Measurements from ENCODE around the gene PRRG1. TPM values are rescaled to one million over a fixed set of nuclear protein-coding genes. Genes with fewer than 3 reads are reported as not detected.

PRRG1 gene
- total and polyA plus RNA-seq, 2 of the 13 experiments (the other 11 are each of a cell fraction or from before 2014, with no cell fraction given): 5.0 to 11.0 TPM

GRCh38 chrX:37407736-37408135, 58.6 kb downstream of the PRRG1 start:
- ChIA-PET POLR2A (no interaction called here), CTCF (ENCODE audit: low intra/inter-chr PET ratio, low total read pairs) (no interaction called here)
- no peaks in the 10 kb centered on the region for H3K79me2 ChIP-seq (ENCODE audit: insufficient read depth, low read length)
- H3K9ac ChIP-seq (ENCODE audit: insufficient read depth, low read depth, low read length): no peak overlapping the region
- no peaks in the 10 kb centered on the region for H3K4me1 ChIP-seq (ENCODE audit: insufficient read depth, low read length)
- H3K36me3 ChIP-seq (replicated peaks in 1 of 2; ENCODE audit: control insufficient read depth in 1 of 2, insufficient read depth in 2 of 2, low read length in 2 of 2): no peaks in the 10 kb centered on the region
- intact Hi-C loops (cut with micrococcal nuclease; ENCODE audit: unreplicated experiment): no loop called here
- in situ Hi-C loops (cut with HindIII; ENCODE audit: extremely low pct_ligation_motif_present, low pct_unique_long_range_greater_than_20kb): no loop called here
- H3K27ac ChIP-seq (ENCODE audit: extremely low read length, insufficient read depth, low read length): no peak overlapping the region
- H2AFZ ChIP-seq (ENCODE audit: low read length): no peak overlapping the region
- FAIRE-seq (no peak), ATAC-seq (no peak), DNase-seq (ENCODE audit: low spot score) (no peak)
- no TSS peak for BruUV-seq (replicated peaks)
- H3K4me3 ChIP-seq (replicated peaks in 1 of 3; ENCODE audit: insufficient read depth in 1 of 3, low read depth in 2 of 3, low read length in 3 of 3): no peak overlapping the region
- no peak overlapping the region for H3K4me2 ChIP-seq (ENCODE audit: low read depth, low read length)
- H3K9me3 ChIP-seq (ENCODE audit: low read length): no peaks in the 10 kb centered on the region
- peak; percentile 60 to 86 for TF ChIP-seq MAFK (conservative IDR thresholded peaks at IDR 0.05 in 1 of 2, IDR thresholded peaks at IDR 0.05 in 1 of 2; ENCODE audit: low read length in 2 of 2)
- TF ChIP-seq MAFF (IDR thresholded peaks at IDR 0.05; ENCODE audit: low read depth, low read length): peak; percentile 77
- TF ChIP-seq HDAC2 (CRISPR knock-in tag; IDR thresholded peaks at IDR 0.05): no peak
- no peaks in the 10 kb centered on the region for H3K27me3 ChIP-seq (ENCODE audit: control insufficient read depth in 1 of 2, insufficient read depth in 2 of 2, low read length in 2 of 2)
- H4K20me1 ChIP-seq (ENCODE audit: insufficient read depth, low read length): no peaks in the 10 kb centered on the region
- WGBS (ENCODE audit: low lambda C conversion rate): 100% methylated on average over 4 of the region's 4 CpGs

GRCh38 chrX:37409278-37409677, 60.1 kb downstream of the PRRG1 start:
- in situ Hi-C loops (cut with HindIII; ENCODE audit: extremely low pct_ligation_motif_present, low pct_unique_long_range_greater_than_20kb): no loop called here
- Histone ChIP-seq H2AFZ (ENCODE audit: low read length) (no peak overlapping the region), H3K27ac (ENCODE audit: extremely low read length, insufficient read depth, low read length) (no peak overlapping the region), H3K4me2 (ENCODE audit: low read depth, low read length) (no peak overlapping the region), H3K9ac (ENCODE audit: insufficient read depth, low read depth, low read length) (no peak overlapping the region), H3K4me1 (ENCODE audit: insufficient read depth, low read length) (no peaks in the 10 kb centered on the region), H3K36me3 (replicated peaks in 1 of 2; ENCODE audit: control insufficient read depth in 1 of 2, insufficient read depth in 2 of 2, low read length in 2 of 2) (no peaks in the 10 kb centered on the region), H4K20me1 (ENCODE audit: insufficient read depth, low read length) (no peaks in the 10 kb centered on the region), H3K9me3 (ENCODE audit: low read length) (no peaks in the 10 kb centered on the region), H3K4me3 (replicated peaks in 1 of 3; ENCODE audit: insufficient read depth in 1 of 3, low read depth in 2 of 3, low read length in 3 of 3) (no peak overlapping the region), H3K27me3 (ENCODE audit: control insufficient read depth in 1 of 2, insufficient read depth in 2 of 2, low read length in 2 of 2) (no peaks in the 10 kb centered on the region), H3K79me2 (ENCODE audit: insufficient read depth, low read length) (no peaks in the 10 kb centered on the region)
- WGBS (ENCODE audit: low lambda C conversion rate): 68% methylated on average over 2 of the region's 2 CpGs
- TF ChIP-seq, protein P1, sequence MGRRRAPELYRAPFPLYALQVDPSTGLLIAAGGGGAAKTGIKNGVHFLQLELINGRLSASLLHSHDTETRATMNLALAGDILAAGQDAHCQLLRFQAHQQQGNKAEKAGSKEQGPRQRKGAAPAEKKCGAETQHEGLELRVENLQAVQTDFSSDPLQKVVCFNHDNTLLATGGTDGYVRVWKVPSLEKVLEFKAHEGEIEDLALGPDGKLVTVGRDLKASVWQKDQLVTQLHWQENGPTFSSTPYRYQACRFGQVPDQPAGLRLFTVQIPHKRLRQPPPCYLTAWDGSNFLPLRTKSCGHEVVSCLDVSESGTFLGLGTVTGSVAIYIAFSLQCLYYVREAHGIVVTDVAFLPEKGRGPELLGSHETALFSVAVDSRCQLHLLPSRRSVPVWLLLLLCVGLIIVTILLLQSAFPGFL (CRISPR knock-in tag; IDR thresholded peaks at IDR 0.05): no peak
- TF ChIP-seq, protein P2, sequence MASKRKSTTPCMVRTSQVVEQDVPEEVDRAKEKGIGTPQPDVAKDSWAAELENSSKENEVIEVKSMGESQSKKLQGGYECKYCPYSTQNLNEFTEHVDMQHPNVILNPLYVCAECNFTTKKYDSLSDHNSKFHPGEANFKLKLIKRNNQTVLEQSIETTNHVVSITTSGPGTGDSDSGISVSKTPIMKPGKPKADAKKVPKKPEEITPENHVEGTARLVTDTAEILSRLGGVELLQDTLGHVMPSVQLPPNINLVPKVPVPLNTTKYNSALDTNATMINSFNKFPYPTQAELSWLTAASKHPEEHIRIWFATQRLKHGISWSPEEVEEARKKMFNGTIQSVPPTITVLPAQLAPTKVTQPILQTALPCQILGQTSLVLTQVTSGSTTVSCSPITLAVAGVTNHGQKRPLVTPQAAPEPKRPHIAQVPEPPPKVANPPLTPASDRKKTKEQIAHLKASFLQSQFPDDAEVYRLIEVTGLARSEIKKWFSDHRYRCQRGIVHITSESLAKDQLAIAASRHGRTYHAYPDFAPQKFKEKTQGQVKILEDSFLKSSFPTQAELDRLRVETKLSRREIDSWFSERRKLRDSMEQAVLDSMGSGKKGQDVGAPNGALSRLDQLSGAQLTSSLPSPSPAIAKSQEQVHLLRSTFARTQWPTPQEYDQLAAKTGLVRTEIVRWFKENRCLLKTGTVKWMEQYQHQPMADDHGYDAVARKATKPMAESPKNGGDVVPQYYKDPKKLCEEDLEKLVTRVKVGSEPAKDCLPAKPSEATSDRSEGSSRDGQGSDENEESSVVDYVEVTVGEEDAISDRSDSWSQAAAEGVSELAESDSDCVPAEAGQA (IDR thresholded peaks at IDR 0.05; ENCODE audit: low read depth): no peak
- TF ChIP-seq, protein P2 (CRISPR knock-in tag; IDR thresholded peaks at IDR 0.05; ENCODE audit: borderline replicate concordance): no peak
- TF ChIP-seq ZNF761 (CRISPR knock-in tag; conservative IDR thresholded peaks at IDR 0.05) (no peak), SMARCE1 (IDR thresholded peaks at IDR 0.05; ENCODE audit: borderline replicate concordance) (no peak), TCF12 (IDR thresholded peaks at IDR 0.05) (no peak), TCF12 (CRISPR knock-in tag; IDR thresholded peaks at IDR 0.05) (no peak), ZNF816 (CRISPR knock-in tag; IDR thresholded peaks at IDR 0.05; ENCODE audit: borderline replicate concordance) (no peak)
- BruUV-seq (replicated peaks): no TSS peak
- POLR2A ChIA-PET: no interaction called here
- peak; percentile 54 for DNase-seq (ENCODE audit: low spot score)
- CTCF ChIA-PET (ENCODE audit: low intra/inter-chr PET ratio, low total read pairs): no interaction called here
- intact Hi-C loops (cut with micrococcal nuclease; ENCODE audit: unreplicated experiment): no loop called here
- FAIRE-seq: peak; percentile 63
- ATAC-seq: no peak; the same call in 2 of the 3 replicates

All from HepG2 (cell line).